GM19372 (cell line): ENCODE results near the gene SUMO2.
A peak's percentile ranks its signal among the peaks of the same experiment; 100 is the strongest.
"Not testable (repeated sequence)": the region's sequence is repeated elsewhere in the genome, so short reads cannot be mapped to it uniquely, and the experiment has no call there.

Experiments used
- ATAC-seq: cut with Tn5 transposase; IDR thresholded peaks from one replicate; pipeline ENCODE4 v1.9.1; 2021; ENCODE audit warnings: mild to moderate bottlenecking, low read depth, moderate library complexity; ENCODE audit not compliant: unreplicated experiment

Gene SUMO2

GRCh38 chr17:75182569-75183436, at the start of gene SUMO2:
SUMO2 (minus strand) TSS chr17:75182959; CDS start chr17:75182834, 125 bp downstream.
- peak; percentile 75 for ATAC-seq

DNA sequence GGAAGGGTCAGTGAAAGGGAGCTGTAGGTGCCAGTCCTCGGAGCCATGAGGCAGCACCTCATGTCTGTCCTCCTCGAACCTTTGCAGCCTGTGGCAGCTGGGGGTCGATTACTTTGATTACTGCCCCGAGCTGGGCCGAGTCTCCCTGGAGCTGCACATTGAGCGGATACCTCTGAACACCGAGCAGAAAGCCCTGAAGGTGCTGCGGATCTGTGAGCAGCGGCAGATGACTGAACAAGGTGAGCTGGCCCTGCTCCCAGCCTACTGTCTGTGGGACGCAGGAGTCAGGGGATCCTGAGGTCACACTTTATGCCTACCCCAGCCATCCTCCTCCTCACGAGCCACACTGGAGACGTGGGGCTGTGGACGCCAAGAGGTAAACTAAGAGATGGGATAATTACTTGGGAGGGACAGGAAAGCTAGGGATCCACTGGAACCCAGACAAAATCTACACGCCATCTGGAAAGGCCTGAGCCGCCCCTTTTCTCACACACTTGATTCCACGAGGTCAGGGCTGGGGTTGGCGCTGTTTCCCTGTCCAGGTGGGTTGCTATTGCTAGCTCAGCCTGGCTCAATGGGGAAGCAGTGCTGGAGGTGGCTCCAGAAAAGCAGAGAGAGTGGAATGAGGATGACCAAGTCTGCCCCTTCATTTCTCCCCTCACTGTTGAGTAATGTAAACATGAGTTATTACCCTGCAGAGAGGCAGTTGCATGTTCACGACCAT, 49.1 kb upstream of the SUMO2 start:
- ATAC-seq, result no peak

- ATAC-seq, result no peak
These were observed 48.3 kb upstream of the SUMO2 start for GRCh38 chr17:75231071-75231470.

DNA sequence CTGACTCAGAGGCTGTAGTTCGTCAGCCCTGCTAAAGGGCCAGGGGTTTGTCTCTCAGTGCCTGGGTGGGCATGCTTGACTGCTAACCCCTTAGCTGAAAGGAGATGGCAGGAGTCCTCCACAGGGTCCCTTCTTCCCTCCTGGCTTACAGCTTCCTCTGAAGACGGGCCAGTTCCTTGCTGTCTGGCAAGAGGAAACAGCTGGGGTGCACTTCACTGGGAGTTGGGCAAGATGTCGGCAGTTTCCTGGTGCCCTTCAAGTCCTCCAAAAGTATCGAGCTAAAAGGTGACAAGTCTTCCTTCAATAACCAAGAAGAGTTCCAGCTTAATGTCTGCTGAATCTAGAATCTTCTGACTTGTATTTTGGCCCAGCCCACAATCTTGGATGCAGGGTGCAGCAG, 46.1 kb upstream of the SUMO2 start:
- no peak for ATAC-seq

GRCh38 chr17:75228305-75228704, 45.5 kb upstream of the SUMO2 start:
- no peak for ATAC-seq

GRCh38 chr17:75227729-75228128, 45.0 kb upstream of the SUMO2 start:
- no peak for ATAC-seq

- no peak for ATAC-seq
These were observed 42.3 kb upstream of the SUMO2 start for GRCh38 chr17:75225016-75225415.

- ATAC-seq, result no peak
These were observed 37.1 kb upstream of the SUMO2 start for GRCh38 chr17:75219815-75220214.

- no peak for ATAC-seq
These were observed 35.4 kb upstream of the SUMO2 start for GRCh38 chr17:75218131-75218530.

GRCh38 chr17:75209061-75209460, 26.3 kb upstream of the SUMO2 start:
- no peak for ATAC-seq

DNA sequence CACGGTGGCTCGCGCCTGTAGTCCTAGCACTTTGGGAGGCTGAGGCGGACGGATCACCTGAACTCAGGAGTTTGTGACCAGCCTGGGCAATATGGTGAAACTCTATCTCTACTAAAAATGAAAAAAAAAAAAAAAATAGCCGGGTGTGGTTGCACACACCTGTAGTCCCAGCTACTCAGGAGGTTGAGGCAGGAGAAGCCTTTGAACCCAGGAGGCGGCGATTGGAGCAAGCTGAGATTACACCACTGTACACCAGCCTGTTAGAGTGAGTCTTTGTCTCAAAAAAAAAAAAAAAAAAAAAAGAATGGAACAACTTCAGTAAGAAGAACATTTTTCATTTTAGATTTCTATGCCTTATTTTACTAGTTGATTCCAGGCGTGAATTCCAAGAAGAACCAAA, 25.4 kb upstream of the SUMO2 start:
- ATAC-seq, result no peak

DNA sequence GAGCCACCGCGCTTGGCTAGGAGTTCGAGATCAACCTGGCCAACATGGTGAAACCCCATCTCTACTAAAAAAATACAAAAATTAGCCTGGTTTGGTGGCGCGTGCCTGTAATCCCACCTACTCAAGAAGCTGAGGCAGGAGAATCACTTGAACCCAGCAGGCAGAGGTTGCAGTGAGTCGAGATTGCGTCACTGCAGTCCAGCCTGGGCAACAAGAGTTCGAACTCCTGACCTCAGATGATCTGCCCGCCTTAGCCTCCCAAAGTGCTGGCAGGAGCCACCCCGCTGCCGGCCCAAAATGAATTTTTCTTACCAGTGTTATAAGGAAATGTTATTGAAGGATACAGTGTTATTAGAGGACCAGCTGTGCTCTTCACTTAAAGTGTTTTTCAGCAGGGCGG, 25.0 kb upstream of the SUMO2 start:
- ATAC-seq, result no peak

GRCh38 chr17:75207050-75207407, 24.3 kb upstream of the SUMO2 start:
- ATAC-seq, result not testable (repeated sequence)

GRCh38 chr17:75205793-75206163, 23.0 kb upstream of the SUMO2 start:
- no peak for ATAC-seq

DNA sequence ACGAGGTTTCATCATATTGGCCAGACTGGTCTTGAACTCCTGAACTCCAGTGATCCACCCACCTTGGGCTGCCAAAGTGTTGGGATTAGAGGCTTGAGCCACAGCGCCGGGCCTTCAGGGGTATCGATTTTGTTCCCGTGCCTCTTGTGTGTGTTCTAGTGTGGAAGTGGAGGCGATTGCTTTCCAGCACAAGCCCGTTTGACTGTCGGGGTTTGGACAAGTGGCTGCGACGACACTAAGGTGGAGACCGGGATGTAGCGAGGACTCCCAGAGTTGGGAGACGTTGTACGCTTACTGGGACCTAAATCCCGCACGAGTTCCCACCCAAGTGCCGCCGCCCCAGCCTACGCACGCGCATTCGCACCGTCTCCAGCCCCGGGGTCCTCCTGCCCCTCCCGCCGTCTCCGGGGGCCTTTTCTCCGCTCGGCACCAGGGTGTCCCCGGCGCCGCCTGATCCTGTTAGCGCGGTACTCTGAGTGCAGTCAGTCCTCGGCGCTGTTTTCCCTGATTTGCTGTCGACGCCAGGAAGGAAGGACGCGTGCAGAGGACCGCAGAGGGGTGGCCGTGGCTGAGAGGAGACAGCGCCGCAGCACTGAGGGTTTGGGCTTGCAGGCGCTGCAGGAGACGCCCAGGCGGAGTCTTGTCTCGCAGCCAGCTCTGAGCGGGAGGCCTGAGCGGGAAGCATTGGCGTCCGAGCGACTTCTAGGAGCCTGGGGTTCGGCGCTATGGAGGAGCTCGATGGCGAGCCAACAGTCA, 22.5 kb upstream of the SUMO2 start, which contains the start of gene NUP85:
NUP85 (plus strand) TSS at position 643 of the 756 bp plus-strand sequence; CDS start at position 726, 83 bp downstream.
- ATAC-seq, result peak; percentile 71

- no peak for ATAC-seq
These were observed 17.3 kb upstream of the SUMO2 start for GRCh38 chr17:75199886-75200618.

GRCh38 chr17:75194879-75195278, 12.1 kb upstream of the SUMO2 start:
- no peak for ATAC-seq

DNA sequence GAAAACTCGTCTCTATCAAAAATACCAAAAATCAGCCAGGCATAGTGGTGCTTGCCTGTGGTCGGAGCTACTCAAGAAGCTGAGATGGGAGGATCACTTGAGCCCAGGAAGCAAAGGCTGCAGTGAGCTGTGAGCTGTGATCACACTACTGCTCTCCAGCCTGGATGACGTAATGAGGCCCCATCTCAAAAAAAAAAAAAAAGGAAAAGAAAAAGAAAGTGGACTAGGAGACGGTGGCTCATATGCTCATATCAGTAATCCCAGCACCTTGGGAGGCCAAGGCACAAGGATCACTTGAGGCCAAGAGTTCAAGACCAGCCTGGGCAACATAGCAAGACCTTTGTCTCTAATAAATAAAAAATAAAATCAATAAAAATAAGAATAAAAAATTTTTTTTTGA, 8.8 kb upstream of the SUMO2 start:
- no peak for ATAC-seq

DNA sequence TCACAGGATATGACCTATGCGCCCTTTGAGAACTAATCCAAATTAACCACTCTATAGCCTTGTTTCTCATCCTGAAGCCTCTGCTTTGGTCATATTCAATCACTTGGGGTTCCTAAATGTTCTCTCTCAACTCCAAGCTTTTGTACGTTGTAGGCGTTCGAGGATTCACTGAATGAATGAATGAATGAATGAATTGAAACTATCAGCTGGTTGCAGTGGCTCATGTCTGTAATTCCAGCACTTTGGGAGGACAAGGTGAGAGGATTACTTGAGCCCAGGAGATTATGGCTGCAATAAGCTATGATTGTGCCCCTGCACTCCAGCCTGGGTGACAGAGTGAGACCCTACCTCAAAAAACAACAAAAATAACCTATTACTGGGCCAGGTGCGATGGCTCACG, 5.9 kb upstream of the SUMO2 start:
- ATAC-seq, result no peak
